ENCODE results near the gene AIDA.
A peak's percentile ranks its signal among the peaks of the same experiment; 100 is the strongest.
"Not testable (repeated sequence)": the region's sequence is repeated elsewhere in the genome, so short reads cannot be mapped to it uniquely, and the experiment has no call there.

AIDA gene, protein sequence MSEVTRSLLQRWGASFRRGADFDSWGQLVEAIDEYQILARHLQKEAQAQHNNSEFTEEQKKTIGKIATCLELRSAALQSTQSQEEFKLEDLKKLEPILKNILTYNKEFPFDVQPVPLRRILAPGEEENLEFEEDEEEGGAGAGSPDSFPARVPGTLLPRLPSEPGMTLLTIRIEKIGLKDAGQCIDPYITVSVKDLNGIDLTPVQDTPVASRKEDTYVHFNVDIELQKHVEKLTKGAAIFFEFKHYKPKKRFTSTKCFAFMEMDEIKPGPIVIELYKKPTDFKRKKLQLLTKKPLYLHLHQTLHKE

DNA sequence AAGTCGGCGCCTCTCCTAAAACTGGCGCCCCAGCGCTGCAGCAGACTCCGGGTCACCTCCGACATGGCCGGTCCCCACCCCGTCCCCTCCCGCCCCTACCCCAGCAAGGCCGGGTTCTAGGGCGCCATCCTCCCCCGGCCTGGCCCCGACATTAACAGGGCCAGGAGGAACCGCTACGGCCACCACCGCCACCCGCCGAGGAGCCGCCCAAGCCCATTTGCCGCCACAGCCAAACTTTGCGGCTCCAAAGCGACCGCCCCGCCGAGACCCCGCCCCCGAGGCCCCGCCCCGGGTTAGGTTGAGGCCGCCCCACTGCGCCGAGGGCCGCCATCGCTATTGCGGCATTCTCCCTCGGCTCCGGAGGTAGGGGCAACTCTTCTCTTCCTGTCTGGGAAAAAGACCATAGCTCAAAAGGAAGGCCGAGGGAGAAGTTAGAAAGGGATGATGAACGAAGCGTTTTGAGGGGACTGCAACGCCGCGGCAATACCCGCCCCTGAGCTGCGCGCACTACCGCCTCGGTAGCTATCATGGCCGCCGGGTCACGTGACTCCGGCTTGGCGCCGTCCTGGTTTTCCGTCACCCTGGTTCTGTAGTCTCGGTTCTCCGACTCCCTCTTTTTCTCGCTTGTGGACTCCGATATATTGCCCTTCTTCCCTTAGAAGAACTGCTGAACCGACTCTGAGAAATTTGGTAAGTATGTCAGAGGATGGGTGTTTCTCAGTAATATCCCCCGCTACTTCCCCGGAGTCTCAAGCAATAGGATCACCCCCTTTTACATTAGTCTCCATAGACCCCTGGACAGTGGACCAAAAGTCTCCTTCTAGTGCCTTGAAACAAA lies at the start of gene AIDA, which contains the start of gene BROX:
TSS of gene AIDA (minus strand) at position 239 of the 838 bp plus-strand sequence. CDS start at position 65, 174 bp downstream.
TSS of gene BROX (plus strand) at position 312 of the 838 bp plus-strand sequence. CDS start 3,136 bp downstream, outside the sequence.
- peak; percentile 93 for DNase-seq (ENCODE audit: low spot score)
- FAIRE-seq = peak; percentile 50

- DNase-seq (ENCODE audit: low spot score) (no peak), FAIRE-seq (no peak)
These were observed 48.8 kb upstream of the AIDA start for GRCh38 chr1:222761083-222761482.

DNA sequence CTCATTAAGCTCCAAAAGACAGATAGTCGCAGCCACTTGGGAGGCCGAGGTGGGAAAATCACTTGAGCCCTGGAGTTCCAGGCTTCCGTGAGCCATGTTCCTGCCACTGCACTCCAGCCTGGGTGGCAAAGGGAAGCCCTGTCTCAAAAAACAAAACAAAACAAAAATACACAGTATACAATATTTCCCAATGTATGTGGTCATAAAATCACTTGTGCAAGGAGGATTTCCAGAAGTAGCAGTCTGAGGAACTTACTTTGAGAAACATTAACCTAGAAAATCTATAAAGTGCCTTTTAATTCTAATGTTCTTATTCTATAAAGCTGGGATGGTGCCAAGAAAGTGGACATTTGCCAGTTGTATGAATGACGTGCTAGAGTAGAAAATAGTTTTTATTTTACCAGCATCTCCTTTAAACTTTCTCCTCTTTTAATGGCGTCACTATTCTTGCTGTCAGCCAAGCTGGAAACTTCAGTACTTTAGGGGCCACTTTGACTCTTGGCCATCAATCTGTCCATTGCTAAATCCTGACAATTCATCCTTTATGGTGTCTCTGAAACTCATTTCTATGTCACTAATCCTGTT lies 47.3 kb upstream of the AIDA start:
- DNase-seq (ENCODE audit: low spot score) = no peak
- no peak for FAIRE-seq

DNA sequence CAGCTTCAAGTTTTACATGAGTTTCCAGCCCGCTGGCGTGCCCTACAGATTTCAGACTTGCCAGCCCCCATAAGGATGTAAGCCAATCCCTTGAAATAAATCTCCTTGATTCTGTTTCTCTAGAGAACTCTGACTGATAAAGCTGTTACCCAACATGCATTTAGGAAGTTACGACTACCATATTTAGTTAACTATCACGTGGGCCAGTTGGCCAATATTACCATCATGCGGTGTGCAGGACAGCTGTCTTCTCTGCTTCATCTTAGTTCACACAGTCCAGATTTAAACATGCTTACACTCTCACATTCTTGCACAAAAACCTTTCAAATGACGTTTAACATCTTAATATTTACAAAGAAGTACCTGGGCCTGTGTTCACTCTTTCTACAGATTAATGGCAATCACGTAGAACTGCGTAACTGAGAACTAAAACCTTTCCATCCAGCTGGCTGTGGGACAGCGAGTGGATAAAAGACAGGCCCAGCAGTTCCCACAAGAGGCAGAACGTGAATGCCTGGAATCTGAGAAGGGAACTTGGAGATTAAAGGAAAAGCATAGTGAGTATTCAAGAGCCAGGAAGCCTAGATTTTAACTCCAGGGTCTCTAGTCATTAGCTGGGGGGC lies 45.5 kb upstream of the AIDA start:
- FAIRE-seq (no peak), DNase-seq (ENCODE audit: low spot score) (no peak)

DNA sequence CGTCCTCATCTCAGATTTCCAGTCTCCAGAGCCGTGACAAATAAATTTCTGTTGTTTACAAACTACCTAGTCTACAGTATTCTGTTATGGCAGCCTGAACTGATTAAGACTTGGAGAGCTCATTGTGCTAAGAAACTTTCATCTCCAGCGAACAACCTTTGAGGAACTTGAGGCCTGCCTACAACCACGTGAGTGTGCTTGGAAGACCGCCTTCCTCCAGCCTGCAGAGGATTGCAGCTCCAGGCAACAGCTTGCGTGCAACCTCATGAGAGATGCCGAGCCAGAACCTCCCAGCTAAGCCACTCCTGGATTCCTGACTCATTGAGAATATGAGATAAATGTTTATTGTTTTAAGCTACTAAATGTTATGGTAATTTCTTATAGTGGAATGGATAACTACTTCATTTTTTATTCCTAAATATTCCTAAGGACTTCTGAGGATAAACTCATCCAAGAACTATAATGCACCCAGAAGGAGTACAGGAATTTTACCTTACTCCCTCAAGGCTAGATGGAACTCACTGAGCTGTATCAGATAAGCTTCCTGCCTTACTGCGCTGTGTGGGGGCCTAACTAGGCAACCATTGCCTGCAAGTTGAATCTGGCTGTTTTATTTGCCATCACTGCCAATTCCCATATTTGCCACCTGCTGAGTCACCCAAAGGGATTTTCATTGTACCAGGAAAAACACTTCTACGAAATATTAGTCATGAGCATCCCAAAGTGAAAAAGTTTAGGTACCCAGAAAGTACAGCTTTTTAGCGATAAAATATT lies 42.3 kb upstream of the AIDA start:
- no peak for FAIRE-seq

GRCh38 chr1:222751255-222751654 lies 39.0 kb upstream of the AIDA start:
- DNase-seq (ENCODE audit: low spot score) (no peak), FAIRE-seq (no peak)

More for the DNA sequence above, 42.3 kb upstream of the AIDA start:
- peak; percentile 9 for DNase-seq (ENCODE audit: low spot score)

- no peak for DNase-seq (ENCODE audit: low spot score)
- FAIRE-seq = no peak
These were observed 38.4 kb upstream of the AIDA start for GRCh38 chr1:222750651-222751050.

DNA sequence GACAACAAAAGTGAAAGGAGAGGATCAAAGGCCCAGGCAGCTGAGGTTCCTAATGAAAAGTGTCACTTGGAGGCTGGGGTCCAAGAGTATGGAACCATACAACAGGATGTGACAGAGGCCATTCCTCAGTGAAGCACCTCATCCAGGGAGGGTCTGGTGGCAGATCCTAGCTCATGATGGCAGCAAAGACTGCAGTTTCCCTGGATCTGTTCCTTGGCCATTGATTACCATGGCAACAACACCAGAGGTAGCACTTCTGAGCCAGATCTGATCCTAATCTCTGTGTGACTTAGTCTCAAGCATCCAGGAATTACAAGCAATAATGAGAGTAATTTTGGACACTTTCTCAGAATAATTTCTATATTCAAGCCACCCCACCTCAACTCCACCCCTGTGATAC lies 37.6 kb upstream of the AIDA start:
- DNase-seq (ENCODE audit: low spot score) (peak; percentile 6), FAIRE-seq (no peak)

- not testable (repeated sequence) for FAIRE-seq; DNase-seq (ENCODE audit: low spot score)
These were observed 29.6 kb upstream of the AIDA start for GRCh38 chr1:222741630-222742457.

- FAIRE-seq = no peak
- no peak for DNase-seq (ENCODE audit: low spot score)
These were observed 27.6 kb upstream of the AIDA start for GRCh38 chr1:222739929-222740328.

GRCh38 chr1:222739465-222739864 lies 27.2 kb upstream of the AIDA start:
- DNase-seq (ENCODE audit: low spot score) (no peak), FAIRE-seq (no peak)

- DNase-seq (ENCODE audit: low spot score) = no peak
- FAIRE-seq = no peak
These were observed 24.7 kb upstream of the AIDA start, which contains the start of gene FAM177B for GRCh38 chr1:222736972-222737371. FAM177B (plus strand) TSS chr1:222737202; CDS start chr1:222746546, 9,344 bp downstream.

GRCh38 chr1:222736470-222736869 lies 24.2 kb upstream of the AIDA start:
- no peak for DNase-seq (ENCODE audit: low spot score)
- no peak for FAIRE-seq

GRCh38 chr1:222734740-222735139 lies 22.4 kb upstream of the AIDA start:
- DNase-seq (ENCODE audit: low spot score) (no peak), FAIRE-seq (no peak)

- no peak for FAIRE-seq
- no peak for DNase-seq (ENCODE audit: low spot score)
These were observed 20.2 kb upstream of the AIDA start for GRCh38 chr1:222732216-222733159.

- FAIRE-seq (no peak), DNase-seq (ENCODE audit: low spot score) (no peak)
These were observed 18.6 kb upstream of the AIDA start for GRCh38 chr1:222730866-222731265.

GRCh38 chr1:222728746-222729145 lies 16.5 kb upstream of the AIDA start:
- no peak for FAIRE-seq
- DNase-seq (ENCODE audit: low spot score) = no peak

DNA sequence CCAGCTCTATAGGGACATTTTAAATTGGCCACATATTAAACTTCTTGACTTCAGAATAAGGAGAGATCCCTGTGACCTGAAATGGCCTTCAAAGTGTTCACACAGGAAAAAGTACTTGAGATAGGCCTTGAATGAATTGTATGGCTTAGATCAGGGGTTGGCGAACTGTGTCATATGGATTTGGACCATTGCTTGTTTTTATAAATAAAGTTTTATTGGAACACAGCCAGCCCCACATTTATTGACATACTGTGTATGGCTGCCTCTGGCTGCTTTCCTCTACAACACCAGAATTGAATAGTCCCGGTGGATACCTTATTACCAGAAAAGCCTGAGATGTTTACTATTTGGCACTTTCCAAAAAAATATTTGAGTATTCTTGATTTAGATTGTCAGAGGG lies 4.1 kb upstream of the AIDA start:
- no peak for DNase-seq (ENCODE audit: low spot score)
- no peak for FAIRE-seq

All from urothelium cell line (cell line).